ENCODE measurements around the gene FOXS1. TPM values are rescaled to one million over a fixed set of nuclear protein-coding genes. Genes with fewer than 3 reads are reported as not detected.

Gene FOXS1
- total RNA-seq, 1 donor from 2014 or later, result not detected

- TF ChIP-seq CTCF (IDR thresholded peaks at IDR 0.05), result no peak
- Mint-ChIP-seq H3K27me3 (peaks cover 6% of the 10 kb centered on the region), H3K27ac (no peak overlapping the region), H3K9me3 (no peaks in the 10 kb centered on the region), H3K4me1 (peaks cover 18% of the 10 kb centered on the region), H3K4me3 (no peak overlapping the region), H3K36me3 (ENCODE audit: low read depth) (no peaks in the 10 kb centered on the region)
- POLR2A ChIA-PET, result interaction anchor here (0.6 to 1.0 kb wide), 4 partner anchors 8 to 226 kb away, joined by 3 to 12 read pairs (median 6); no protein-coding TSS in a partner anchor
- CTCF ChIA-PET, result interaction anchor here (0.9 to 1.9 kb wide), 5 partner anchors 14 to 175 kb away, joined by 3 to 7 read pairs (median 4); partner anchors contain the start of gene PDRG1
- DNase-seq (no peak), ATAC-seq (ENCODE audit: low read depth) (no peak)
- intact Hi-C loops (cut with micrococcal nuclease), result no loop called here
Observed at GRCh38 chr20:31859266-31859997, 14.0 kb upstream of the FOXS1 start.

GRCh38 chr20:31858760-31859083 is 13.3 kb upstream of the FOXS1 start:
- intact Hi-C loops (cut with micrococcal nuclease), result loop anchor here (1.0 kb wide), 1 partner anchor 11 kb away; no protein-coding TSS in a partner anchor
- ATAC-seq (ENCODE audit: low read depth) (no peak), DNase-seq (no peak)
- H3K36me3 Mint-ChIP-seq (ENCODE audit: low read depth), result no peaks in the 10 kb centered on the region
- CTCF ChIA-PET, result interaction anchor here (0.9 to 1.9 kb wide), 4 partner anchors 15 to 176 kb away, joined by 3 to 7 read pairs (median 4); no protein-coding TSS in a partner anchor
- H3K4me3 Mint-ChIP-seq, result no peak overlapping the region
- peaks cover 9% of the 10 kb centered on the region for H3K27me3 Mint-ChIP-seq
- POLR2A ChIA-PET, result interaction anchor here (0.6 to 1.0 kb wide), 4 partner anchors 9 to 225 kb away, joined by 3 to 12 read pairs (median 6); partner anchors contain the start of gene PDRG1
- peaks cover 18% of the 10 kb centered on the region for H3K4me1 Mint-ChIP-seq
- no peaks in the 10 kb centered on the region for H3K9me3 Mint-ChIP-seq
- H3K27ac Mint-ChIP-seq, result no peak overlapping the region
- no peak for TF ChIP-seq CTCF (IDR thresholded peaks at IDR 0.05)

- intact Hi-C loops (cut with micrococcal nuclease), result loop anchor here (1.0 kb wide), 1 partner anchor 11 kb away; no protein-coding TSS in a partner anchor
- no peaks in the 10 kb centered on the region for H3K36me3 Mint-ChIP-seq (ENCODE audit: low read depth)
- peaks cover 9% of the 10 kb centered on the region for H3K27me3 Mint-ChIP-seq
- ATAC-seq (ENCODE audit: low read depth) (peak; percentile 64), DNase-seq (no peak)
- CTCF ChIA-PET, result interaction anchor here (0.9 to 8.2 kb wide), 5 partner anchors 16 to 176 kb away, joined by 3 to 126 read pairs (median 4); partner anchors contain the start of gene PDRG1
- no peak overlapping the region for H3K4me3 Mint-ChIP-seq
- TF ChIP-seq CTCF (IDR thresholded peaks at IDR 0.05), result no peak
- H3K27ac Mint-ChIP-seq, result no peak overlapping the region
- no peaks in the 10 kb centered on the region for H3K9me3 Mint-ChIP-seq
- POLR2A ChIA-PET, result interaction anchor here (0.6 to 1.0 kb wide), 3 partner anchors 10 to 224 kb away, joined by 3 to 12 read pairs (median 4); partner anchors contain the start of gene PDRG1
- peaks cover 18% of the 10 kb centered on the region for H3K4me1 Mint-ChIP-seq
Observed at GRCh38 chr20:31857861-31858759, 12.7 kb upstream of the FOXS1 start.

GRCh38 chr20:31856516-31856915 is 11.1 kb upstream of the FOXS1 start:
- intact Hi-C loops (cut with micrococcal nuclease), result no loop called here
- CTCF ChIA-PET, result interaction anchor here (1.0 to 8.2 kb wide), 3 partner anchors 9 to 175 kb away, joined by 3 to 126 read pairs (median 17); partner anchors contain the start of gene PDRG1
- no peaks in the 10 kb centered on the region for H3K36me3 Mint-ChIP-seq (ENCODE audit: low read depth)
- peaks cover 9% of the 10 kb centered on the region for H3K27me3 Mint-ChIP-seq
- TF ChIP-seq CTCF (IDR thresholded peaks at IDR 0.05), result no peak
- H3K4me3 Mint-ChIP-seq, result no peak overlapping the region
- peaks cover 13% of the 10 kb centered on the region for H3K4me1 Mint-ChIP-seq
- no peaks in the 10 kb centered on the region for H3K9me3 Mint-ChIP-seq
- POLR2A ChIA-PET, result interaction anchor here (2.7 kb wide), 1 partner anchor 95 kb away, joined by 12 read pairs; the partner anchor contains the start of gene PDRG1
- no peak for ATAC-seq (ENCODE audit: low read depth)
- no peak for DNase-seq
- no peak overlapping the region for H3K27ac Mint-ChIP-seq
